Measurements from ENCODE around the gene ZSWIM6.
A peak's percentile ranks its signal among the peaks of the same experiment; 100 is the strongest.
"Not testable (repeated sequence)": the region's sequence is repeated elsewhere in the genome, so short reads cannot be mapped to it uniquely, and the experiment has no call there.

Gene ZSWIM6

DNA sequence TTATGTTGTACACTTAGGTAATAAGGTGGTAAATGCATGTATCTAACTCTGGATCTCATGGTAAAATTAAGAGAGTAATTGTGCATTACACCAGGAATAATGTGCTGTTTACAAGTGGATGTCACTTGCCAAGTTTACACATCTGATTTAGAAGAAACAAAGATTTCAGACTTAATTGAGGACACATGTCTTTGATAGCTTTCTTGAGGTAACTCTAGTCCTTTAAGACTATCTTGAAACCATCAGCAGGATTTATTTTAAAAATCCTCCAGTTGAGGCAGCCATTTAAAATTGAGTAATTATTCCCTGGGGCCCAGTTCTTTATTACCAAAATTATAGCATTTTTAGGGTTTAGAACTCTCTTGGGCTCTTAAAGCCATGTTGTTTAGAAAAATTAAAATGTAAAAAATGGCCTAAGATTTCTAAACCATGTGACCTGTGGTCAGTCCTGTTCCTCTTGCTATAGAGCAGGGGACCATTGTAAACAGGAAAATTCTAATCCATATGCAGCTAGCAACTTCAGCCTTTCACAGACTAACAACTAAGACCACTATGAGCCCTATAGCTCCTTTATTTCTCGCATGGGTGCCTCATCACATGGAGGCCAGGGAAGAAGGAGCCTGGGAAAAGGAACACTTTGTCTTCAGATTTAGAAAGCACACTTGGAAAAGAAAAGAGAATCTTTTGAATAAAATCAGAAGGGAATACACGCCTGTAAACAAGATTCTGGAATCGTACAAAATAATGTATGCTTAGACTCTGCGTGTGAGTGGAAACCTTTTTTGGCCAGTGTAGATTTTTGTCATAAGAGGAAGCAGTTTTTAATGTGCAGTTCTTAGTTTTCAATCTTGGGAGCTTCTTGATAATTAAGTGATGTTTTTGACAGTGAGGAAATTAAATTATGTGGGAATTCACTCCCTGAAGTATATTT, 71.2 kb downstream of the ZSWIM6 start:
- DNase-seq (ENCODE audit: insufficient read length, low spot score) (no peak), FAIRE-seq (no peak)

DNA sequence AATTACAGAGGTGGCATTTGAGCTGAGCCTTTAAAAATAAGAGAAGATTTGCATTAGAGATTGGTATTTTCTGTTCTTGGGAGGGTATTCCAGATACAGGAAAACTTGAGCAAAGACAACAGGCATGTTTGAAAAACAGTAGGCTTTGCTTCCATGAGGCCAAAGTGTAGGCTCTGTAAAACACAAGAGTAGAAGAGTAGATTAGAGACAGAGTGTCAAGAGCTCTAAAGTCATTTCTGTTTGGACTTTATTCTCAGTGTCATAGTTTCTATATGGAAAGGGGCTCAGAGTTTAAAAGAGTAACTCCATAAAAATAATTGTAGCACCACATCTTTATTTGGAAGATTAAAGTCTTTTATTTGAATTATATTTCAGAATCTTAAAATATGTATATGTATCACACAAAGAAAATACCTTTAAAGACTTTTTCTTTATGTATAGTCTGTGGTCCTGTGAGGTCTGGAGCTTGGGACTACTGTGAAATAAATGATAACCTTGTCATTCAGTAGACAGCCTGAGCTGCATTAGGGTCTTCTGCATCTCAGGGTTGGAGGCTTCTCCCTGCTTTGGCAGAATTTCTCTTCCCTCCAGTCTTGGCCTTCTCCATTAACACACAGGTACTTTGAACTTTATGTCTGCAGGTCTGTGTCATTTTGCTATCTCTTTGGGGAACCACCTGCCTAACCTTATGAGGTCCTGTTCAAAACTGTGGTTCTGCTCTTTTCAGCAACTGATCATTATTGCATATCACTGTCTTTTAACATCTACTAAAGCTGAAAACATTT, 73.6 kb downstream of the ZSWIM6 start:
- DNase-seq (ENCODE audit: insufficient read length, low spot score), result no peak
- no peak for FAIRE-seq

DNA sequence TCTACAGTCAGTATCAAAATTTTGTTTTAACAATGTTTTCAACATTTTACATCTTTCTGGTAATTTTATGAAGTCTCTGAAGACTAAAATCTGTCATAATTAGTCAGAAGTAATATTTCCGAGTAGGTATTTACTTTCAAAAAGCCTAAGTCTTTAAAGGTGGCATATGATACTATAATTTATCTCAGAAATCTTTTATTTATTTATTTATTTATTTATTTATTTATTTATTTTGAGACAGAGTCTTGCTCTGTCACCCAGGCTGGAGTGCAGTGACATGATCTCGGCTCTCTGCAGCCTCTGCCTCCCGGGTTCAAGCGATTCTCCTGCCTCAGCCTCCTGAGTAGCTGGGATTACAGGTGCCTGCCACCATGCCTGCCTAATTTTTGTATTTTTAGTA, 74.4 kb downstream of the ZSWIM6 start:
- FAIRE-seq; DNase-seq (ENCODE audit: insufficient read length, low spot score): not testable (repeated sequence)

DNA sequence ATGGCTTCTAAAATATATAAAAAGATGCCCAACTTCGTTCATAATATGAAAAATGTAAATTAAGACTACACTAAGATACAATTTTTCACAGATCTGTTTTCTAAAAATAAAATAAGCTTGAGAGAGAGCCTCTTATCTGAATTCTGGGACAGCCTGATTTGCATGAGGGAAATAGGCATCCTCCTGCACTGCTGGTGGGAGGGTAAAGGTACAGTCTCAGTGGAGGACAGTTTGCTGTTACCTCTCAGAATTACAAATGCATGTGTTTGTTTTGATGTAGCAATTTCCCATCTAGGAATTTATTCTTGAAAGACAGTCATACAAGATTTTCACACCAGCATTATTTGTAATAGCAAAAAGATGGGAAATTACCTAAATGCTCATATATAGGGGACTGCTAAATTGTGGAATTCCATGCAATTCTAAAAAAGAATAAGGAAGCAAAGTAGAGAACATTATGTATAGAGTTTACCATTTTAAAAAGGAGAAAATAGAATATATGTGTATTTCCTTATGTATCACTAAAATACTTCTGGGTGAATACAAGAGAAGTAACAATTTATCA, 75.7 kb downstream of the ZSWIM6 start:
- no peak for FAIRE-seq
- no peak for DNase-seq (ENCODE audit: insufficient read length, low spot score)

DNA sequence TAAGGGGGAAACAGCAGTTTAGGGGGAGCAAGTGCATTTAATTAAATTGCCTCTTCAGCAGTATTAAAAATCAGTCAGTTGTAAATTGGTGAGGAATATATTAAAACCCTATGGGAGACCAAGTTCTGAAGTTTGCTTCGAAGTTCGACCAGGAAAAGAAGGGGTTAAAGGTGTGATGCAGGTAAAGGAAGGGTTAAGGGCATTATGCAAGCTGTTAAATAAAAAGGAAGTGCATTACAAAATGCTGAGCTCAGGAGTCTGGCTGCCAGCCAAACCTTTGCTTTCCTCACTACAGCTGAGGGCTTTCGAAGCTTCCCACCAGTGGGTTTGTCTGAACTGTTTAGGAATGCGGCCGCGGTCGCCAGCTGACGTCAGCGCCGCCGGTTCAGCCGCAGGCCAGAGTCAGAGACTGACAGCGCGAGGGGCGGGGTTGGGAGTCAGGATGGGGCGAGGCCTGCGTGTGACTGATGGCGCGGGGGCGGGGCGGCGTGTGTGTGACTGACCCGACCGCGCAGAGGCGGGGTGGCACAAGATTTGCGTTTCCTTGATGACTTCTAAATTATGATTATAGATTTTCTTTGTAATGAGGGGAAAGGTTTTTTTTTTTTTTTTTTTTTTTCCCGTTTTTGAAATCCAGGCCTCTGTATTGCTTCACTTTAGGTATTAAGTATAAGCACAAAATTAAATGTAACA, 76.6 kb downstream of the ZSWIM6 start:
- FAIRE-seq, result peak; percentile 83

DNA sequence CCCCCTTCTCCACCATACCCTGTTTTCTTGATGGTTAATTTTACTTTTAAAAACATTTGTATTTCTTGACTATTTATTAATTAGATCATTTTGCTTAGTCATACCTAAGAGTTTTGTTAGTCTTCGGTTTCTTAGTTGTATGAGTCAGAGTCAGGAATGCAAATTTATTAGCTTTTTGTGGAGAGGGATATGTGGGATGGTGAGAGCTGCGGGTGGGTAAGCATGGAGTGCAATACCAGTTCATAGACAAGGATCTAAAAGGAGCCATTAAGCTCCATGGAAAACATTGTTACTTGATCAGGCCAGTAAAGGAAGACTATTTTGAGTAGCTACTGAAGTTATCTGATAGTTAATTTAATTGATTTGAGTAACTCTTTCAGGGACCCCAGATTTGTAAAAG, 77.5 kb downstream of the ZSWIM6 start:
- FAIRE-seq, result no peak
- no peak for DNase-seq (ENCODE audit: insufficient read length, low spot score)

More for the DNA sequence above, 76.6 kb downstream of the ZSWIM6 start:
- DNase-seq (ENCODE audit: insufficient read length, low spot score), result peak; percentile 75

DNA sequence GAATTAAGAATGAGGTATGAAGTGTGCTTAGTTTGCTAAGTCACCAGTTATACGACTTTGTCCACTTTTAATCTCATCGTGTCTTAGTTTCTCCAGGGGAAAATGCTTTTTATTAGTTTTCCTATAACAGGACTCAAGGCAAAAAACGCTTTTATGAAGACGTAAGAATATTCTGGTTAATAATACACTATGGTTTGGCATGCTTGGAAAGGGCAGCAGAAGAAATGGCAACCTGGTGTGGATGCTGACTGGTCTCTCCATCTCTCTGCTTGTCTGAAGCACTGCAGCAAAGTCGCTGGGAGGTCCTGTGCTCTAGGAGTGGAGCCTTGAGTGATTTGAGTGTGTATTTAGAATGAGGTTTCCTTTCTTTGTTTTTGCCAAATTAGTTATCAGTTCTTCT, 78.8 kb downstream of the ZSWIM6 start:
- no peak for FAIRE-seq
- DNase-seq (ENCODE audit: insufficient read length, low spot score), result no peak

DNA sequence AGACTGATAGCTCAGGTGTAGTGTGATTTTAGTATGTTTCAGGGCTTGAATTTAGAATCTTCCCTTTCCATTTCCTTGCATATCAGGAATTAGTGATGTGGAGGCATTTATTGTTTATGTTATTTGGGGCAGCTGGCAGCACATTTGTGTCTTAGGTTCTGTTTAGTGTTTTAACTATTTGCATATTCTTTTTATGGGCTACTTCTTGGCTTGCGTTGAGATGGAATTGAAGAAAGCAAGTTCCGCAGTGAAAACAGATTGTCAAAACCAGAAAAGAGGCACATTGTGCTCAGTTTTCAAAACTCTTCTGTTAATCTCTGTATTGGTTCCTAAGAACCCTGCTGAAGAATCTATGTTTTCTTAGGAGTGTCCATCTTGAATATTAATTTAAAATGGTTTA, 80.3 kb downstream of the ZSWIM6 start:
- FAIRE-seq (no peak), DNase-seq (ENCODE audit: insufficient read length, low spot score) (no peak)

DNA sequence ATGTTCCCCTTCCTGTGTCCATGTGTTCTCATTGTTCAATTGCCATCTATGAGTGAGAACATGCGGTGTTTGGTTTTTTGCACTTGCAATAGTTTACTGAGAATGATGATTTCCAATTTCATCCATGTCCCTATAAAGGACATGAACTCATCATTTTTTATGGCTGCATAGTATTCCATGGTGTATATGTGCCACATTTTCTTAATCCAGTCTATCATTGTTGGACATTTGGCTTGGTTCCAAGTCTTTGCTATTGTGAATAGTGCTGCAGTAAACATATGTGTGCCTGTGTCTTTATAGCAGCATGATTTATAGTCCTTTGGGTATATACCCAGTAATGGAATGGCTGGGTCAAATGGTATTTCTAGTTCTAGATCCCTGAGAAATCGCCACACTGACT, 81.1 kb downstream of the ZSWIM6 start:
- not testable (repeated sequence) for FAIRE-seq; DNase-seq (ENCODE audit: insufficient read length, low spot score)

DNA sequence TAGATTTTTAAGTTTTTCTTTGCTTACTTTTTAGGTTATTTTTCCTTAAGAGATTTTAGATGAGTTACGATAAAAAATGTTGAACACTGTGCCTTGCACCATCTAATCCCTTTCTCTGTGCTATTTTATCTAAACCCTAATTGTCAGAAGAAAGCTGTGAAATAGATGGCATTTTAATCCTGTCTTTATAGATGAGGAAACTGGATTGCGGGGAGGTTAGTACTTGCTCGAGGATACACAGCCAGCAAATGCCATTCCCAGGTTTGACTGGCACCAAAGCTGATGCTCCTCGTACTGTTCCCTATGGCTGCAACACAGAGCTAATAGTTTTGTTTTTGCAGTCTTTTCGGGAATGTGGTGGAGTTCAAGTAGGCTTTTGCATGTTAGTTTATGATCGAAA, 82.7 kb downstream of the ZSWIM6 start:
- FAIRE-seq (no peak), DNase-seq (ENCODE audit: insufficient read length, low spot score) (no peak)

DNA sequence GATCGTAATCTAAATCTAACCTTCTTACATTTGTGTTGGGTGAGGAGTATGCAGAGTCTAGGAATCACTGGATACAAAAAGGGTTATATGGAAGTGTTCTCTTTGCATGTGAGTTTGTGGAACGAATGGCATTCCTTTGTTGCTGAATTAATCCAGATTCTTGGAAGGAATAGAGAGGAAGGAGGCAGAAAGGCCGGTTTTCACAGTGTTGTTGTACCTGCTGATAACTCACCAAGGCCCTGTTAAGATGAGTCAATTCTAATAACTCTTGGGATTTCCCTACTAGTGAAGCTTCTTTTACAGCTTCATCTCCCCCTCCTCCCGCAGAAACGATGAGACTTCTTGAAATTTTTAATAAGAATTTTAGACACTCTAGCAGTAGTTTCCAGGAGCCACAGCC, 84.0 kb downstream of the ZSWIM6 start:
- FAIRE-seq (no peak), DNase-seq (ENCODE audit: insufficient read length, low spot score) (no peak)

DNA sequence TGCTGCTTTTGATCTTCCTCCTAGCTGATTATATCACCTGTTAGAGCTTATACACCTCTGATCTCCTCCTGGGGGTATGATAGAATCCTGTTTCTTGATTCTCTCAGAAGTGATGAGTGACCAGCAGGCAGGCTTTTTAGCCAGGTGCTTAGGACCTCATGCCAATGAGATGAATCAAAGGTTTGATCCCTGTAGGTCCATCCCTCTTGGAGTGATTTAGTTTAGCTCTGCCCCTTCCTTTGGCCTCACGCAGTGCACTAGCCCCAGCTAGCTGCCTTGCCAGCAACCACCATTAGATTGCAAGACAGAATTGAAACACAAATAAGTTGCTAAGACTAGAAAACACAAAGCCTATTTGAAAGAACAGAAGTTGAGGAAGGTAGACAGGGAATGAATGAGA, 84.4 kb downstream of the ZSWIM6 start:
- FAIRE-seq, result no peak
- DNase-seq (ENCODE audit: insufficient read length, low spot score), result no peak

DNA sequence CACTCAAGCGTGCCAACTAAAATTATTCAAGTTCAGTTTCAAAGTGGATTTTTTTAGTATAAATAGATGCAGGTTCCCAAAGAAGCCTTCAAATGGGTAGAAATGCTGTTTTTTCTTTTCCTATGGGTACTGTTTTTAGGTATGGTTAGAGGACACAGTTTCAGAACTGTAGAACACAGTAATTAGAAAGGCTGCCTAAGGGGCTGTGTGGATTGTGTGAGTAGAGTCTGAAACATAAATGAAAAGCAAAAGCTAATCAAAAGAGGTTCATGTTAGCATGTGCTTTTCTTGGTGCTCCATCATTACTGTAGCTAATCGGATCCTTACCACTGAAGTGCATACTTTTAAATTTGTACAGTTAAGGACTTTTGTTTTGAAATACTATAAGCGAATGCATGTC, 85.3 kb downstream of the ZSWIM6 start:
- FAIRE-seq, result no peak

DNA sequence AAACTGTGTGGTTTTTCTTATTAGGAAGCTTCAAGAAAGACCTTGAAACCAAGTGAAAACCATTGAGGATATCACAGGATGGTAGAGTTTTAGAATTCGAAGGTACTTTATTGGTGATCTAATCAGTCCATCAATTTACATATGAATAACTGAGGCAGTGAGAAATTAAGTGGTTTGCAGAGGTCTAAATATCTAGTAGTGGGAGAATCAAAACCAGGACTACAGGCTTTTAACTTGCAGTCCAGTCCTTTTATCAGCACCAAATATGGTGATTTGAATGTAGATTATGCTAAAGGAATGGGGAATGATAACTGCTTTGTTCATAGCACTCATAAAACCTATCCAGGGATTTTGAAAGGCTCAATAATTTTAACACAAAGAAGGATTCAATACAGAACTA, 85.8 kb downstream of the ZSWIM6 start:
- FAIRE-seq, result no peak
- no peak for DNase-seq (ENCODE audit: insufficient read length, low spot score)

More for the DNA sequence above, 85.3 kb downstream of the ZSWIM6 start:
- DNase-seq (ENCODE audit: insufficient read length, low spot score), result no peak

DNA sequence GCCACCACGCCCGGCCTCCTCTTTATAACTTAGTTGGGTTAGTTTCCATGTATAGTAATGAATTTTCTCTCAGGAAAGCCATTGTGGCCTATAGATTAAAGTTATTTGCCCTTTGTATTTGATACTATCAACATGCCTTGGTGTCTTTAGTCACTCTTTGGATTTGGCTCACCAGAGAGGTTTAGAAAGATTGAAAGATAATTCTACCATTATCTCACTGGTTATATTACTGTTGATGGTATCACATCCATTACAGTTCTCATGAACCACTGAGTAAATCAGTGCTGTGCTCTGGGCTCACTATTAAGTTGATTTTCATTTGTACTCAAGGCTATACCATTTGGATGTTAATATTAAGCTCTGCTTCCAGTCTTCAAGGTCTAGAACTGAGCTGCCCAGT, 87.0 kb downstream of the ZSWIM6 start:
- no peak for DNase-seq (ENCODE audit: insufficient read length, low spot score)
- no peak for FAIRE-seq

DNA sequence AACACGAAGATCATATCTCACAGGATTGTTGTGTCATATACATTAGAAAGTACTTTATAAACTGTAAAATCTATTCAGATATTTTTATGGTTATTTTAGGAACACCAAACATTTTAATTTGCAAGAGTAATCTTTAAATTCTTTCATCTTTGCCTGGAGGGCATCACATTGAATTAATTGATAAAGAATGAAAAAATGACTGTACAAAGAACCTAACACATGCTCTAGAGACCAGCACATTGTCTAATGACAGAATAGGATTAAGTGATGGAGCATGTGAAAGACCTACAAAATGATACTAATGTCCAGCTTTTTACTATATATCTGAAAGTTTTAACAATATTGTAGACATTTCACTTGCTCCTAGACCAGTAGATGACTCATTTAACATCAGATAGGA, 88.0 kb downstream of the ZSWIM6 start:
- DNase-seq (ENCODE audit: insufficient read length, low spot score) (no peak), FAIRE-seq (no peak)

DNA sequence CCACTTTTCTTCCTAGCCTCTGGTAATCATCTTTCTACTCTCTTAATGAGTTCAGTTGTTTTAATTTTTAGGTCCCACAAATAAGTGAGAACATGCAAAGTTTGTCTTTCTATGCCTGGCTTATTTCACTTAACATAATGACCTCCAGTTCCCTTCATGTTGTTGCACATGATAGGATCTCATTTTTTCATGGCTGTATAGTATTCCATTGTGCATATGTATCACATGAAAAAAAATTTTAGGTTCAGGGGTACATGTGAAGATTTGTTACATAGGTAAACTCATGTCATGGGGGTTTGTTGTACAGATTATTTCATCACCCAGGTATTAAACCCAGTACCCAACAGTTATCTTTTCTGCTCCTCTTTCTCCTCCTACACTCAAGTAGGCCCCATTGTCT, 89.2 kb downstream of the ZSWIM6 start:
- not testable (repeated sequence) for DNase-seq (ENCODE audit: insufficient read length, low spot score); FAIRE-seq

DNA sequence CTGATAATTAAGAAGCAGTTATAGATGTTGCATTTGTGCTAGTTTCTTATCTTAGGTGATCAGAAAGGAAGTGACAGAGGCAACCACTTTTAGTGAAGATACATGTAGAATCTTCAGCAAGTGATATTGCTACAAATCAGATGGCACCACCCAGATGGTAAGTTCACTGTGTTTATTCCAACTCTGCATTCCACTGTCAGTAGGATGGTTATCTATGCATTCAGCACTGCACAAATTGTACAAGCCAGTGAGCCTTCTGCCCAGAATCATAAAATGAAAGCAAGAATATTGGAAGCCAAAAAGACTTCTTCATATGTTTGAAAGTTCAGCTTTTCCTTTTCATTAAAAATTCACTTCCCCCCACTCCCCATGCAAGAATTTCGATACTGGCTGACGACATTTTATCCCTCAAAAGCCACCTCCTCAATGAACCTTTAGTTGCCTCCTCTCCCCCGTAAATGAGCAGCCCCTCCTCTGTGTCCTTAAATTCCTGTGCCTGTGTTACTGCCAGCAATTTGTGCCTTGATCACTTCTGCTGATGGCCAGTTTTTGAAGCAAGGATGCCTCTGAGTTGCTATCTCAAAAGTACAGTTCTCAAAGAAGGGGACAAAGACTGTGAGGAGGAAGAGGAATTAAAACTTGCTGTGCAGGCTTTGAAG, 91.6 kb downstream of the ZSWIM6 start:
- DNase-seq (ENCODE audit: insufficient read length, low spot score) (no peak), FAIRE-seq (no peak)

DNA sequence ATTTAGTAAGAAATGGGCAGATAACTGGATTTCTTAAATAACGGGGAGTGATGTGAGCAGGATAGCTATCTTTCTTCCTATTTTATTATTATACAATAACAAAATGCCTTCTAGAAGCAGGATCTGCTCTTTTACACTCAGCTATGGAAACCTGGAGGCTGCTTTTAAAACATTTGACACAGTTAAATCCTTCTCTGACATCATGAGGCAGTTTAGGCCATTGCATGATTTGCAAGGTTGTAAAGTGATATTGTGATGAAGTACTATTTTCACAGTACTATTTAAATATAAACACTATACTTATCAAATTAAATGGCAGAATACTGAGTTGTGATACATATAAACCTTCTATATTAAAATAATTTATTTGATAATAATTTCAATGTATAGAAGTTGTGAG, 93.9 kb downstream of the ZSWIM6 start:
- FAIRE-seq, result no peak

DNA sequence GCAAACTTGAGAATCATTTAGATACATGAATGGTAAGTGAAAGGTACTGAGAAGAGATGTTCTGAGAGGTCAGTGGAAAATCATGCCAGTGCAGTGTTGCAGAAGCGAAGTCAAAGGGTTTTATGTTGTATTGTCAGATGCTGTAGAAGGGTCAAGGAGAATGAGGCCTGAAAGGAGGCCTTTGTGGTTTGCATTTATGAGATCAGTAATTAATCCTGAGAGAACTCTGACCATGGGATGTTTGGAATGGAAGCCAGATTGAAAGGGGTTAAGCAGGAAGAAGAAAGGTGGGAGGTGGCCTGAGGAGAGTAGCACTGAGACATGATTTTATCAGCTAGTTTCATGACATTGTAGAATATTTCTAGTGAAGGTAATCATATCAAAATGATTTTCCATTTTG, 97.8 kb downstream of the ZSWIM6 start:
- FAIRE-seq, result no peak

More for the DNA sequence above, 93.9 kb downstream of the ZSWIM6 start:
- no peak for DNase-seq (ENCODE audit: insufficient read length, low spot score)

More for the DNA sequence above, 97.8 kb downstream of the ZSWIM6 start:
- no peak for DNase-seq (ENCODE audit: insufficient read length, low spot score)

Data from GM19239 (cell line).